Neural progenitor cell (in vitro differentiated cells): ENCODE measurements around the gene EMC6. TPM values are rescaled to one million over a fixed set of nuclear protein-coding genes. Genes with fewer than 3 reads are reported as not detected.

Source experiments
- DNase-seq: peaks from one replicate; pipeline ENCODE4 v3.0.0-alpha.2; 2016; ENCODE audit warnings: low spot score
- H2AFZ ChIP-seq: fragments of 200-600 bp; sonication (generic); replicated peaks from 2 replicates; pipeline ENCODE4 v1.6.1; 2016; ENCODE audit warnings: antibody characterized with exemption
- H3F3A ChIP-seq: fragments of 200-600 bp; sonication (generic); 2 replicates; pipeline ENCODE4 v1.6.1; 2016; ENCODE audit warnings: antibody characterized with exemption, low read depth
- H3K27ac ChIP-seq: fragments of 200-600 bp; sonication (generic); 2 replicates; pipeline ENCODE4 v1.5.1; 2016; ENCODE audit warnings: mild to moderate bottlenecking
- H3K27me3 ChIP-seq: fragments of 200-600 bp; sonication (generic); 2 replicates; pipeline ENCODE4 v1.6.1; 2016; ENCODE audit warnings: mild to moderate bottlenecking, moderate library complexity
- H3K36me3 ChIP-seq: fragments of 200-600 bp; sonication (generic); 2 replicates; pipeline ENCODE4 v1.5.1; 2016
- H3K4me1 ChIP-seq: fragments of 200-600 bp; sonication (generic); 2 replicates; pipeline ENCODE4 v1.6.1; 2016; ENCODE audit warnings: mixed run types
- H3K4me2 ChIP-seq: fragments of 200-600 bp; sonication (generic); 2 replicates; pipeline ENCODE4 v1.6.1; 2016
- H3K4me3 ChIP-seq: fragments of 200-600 bp; sonication (generic); 2 replicates; pipeline ENCODE4 v1.5.1; 2016
- H3K79me2 ChIP-seq: fragments of 200-600 bp; sonication (generic); 2 replicates; pipeline ENCODE4 v1.6.1; 2016; ENCODE audit warnings: low read depth
- H3K9ac ChIP-seq: fragments of 200-600 bp; sonication (generic); 2 replicates; pipeline ENCODE4 v1.6.1; 2016
- H3K9me3 ChIP-seq: fragments of 200-600 bp; sonication (generic); 2 replicates; pipeline ENCODE4 v1.5.1; 2016; ENCODE audit warnings: low read depth
- H4K20me1 ChIP-seq: fragments of 200-600 bp; sonication (generic); 2 replicates; pipeline ENCODE4 v1.6.1; 2016; ENCODE audit warnings: low read depth
- H3K27ac Mint-ChIP-seq: 3 replicates; pipeline ENCODE4 v1.8.0; 2021; ENCODE audit warnings: mixed read lengths
- H3K27me3 Mint-ChIP-seq: 2 replicates; pipeline ENCODE4 v1.8.0; 2022; ENCODE audit warnings: low read depth, mild to moderate bottlenecking, inconsistent platforms, moderate library complexity, mixed read lengths; ENCODE audit not compliant: insufficient read depth
- H3K36me3 Mint-ChIP-seq: 3 replicates; pipeline ENCODE4 v1.8.0; 2021; ENCODE audit warnings: mixed read lengths
- H3K4me1 Mint-ChIP-seq: 3 replicates; pipeline ENCODE4 v1.8.0; 2021; ENCODE audit warnings: mixed read lengths
- H3K4me3 Mint-ChIP-seq: 3 replicates; pipeline ENCODE4 v1.8.0; 2021; ENCODE audit warnings: mild to moderate bottlenecking, moderate library complexity, mixed read lengths
- H3K9me3 Mint-ChIP-seq: 3 replicates; pipeline ENCODE4 v1.8.0; 2020; ENCODE audit warnings: mixed read lengths
- EZH2 ChIP-seq: fragments of 200-600 bp; sonication (generic); IDR thresholded peaks from 2 replicates; pipeline ENCODE4 v1.6.1; 2017; ENCODE audit warnings: antibody characterized with exemption, mild to moderate bottlenecking, moderate library complexity
- EZH2phosphoT487 ChIP-seq: fragments of 200-600 bp; sonication (generic); IDR thresholded peaks from 2 replicates; pipeline ENCODE4 v1.6.1; 2017; ENCODE audit warnings: antibody characterized with exemption
- total RNA-seq: library from RNA; depleted of rRNA; stranded (reverse); fragments of >200 nt; gene quantifications from 2 replicates; pipeline ENCODE4 v1.2.3, GENCODE V29; 2015; ENCODE audit warnings: low replicate concordance
- TF ChIP-seq, protein P1 (sequence below): fragments of 200-600 bp; sonication (generic); IDR thresholded peaks from 2 replicates; pipeline ENCODE4 v1.5.1; 2017; ENCODE audit warnings: antibody characterized with exemption, mild to moderate bottlenecking

Gene EMC6
- total RNA-seq, 1 donor from 2014 or later: 20.0 TPM

DNA sequence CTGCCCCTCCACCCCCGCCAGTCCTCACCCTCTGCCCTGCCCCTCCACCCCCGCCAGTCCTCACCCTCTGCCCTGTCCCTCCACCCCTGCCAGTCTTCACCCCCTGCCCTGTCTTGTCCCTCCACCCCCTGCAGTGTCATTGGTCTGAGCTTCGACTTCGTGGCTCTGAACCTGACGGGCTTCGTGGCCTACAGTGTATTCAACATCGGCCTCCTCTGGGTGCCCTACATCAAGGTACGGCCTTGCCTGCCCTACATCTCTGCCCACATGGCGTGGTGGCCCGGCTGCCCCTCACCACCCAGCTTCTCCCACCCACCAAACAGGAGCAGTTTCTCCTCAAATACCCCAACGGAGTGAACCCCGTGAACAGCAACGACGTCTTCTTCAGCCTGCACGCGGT, 12.3 kb upstream of the EMC6 start:
- Mint-ChIP-seq H3K36me3 (peaks cover 3% of the 10 kb centered on the region), H3K4me1 (peaks cover 3% of the 10 kb centered on the region), H3K9me3 (no peaks in the 10 kb centered on the region), H3K4me3 (no peak overlapping the region), H3K27me3 (peaks cover 7% of the 10 kb centered on the region), H3K27ac (no peak overlapping the region)
- no peak overlapping the region for H2AFZ ChIP-seq
- H3K4me2 ChIP-seq: no peak overlapping the region
- no peak overlapping the region for H3K9ac ChIP-seq
- no peaks in the 10 kb centered on the region for H3K36me3 ChIP-seq
- no peak for DNase-seq
- no peaks in the 10 kb centered on the region for H3F3A ChIP-seq
- no peaks in the 10 kb centered on the region for H4K20me1 ChIP-seq
- no peaks in the 10 kb centered on the region for H3K27me3 ChIP-seq
- H3K27ac ChIP-seq: no peak overlapping the region
- no peaks in the 10 kb centered on the region for H3K79me2 ChIP-seq
- no peaks in the 10 kb centered on the region for H3K9me3 ChIP-seq
- H3K4me3 ChIP-seq: no peak overlapping the region
- no peaks in the 10 kb centered on the region for H3K4me1 ChIP-seq
- no peak for TF ChIP-seq EZH2phosphoT487
- no peak for TF ChIP-seq EZH2
- TF ChIP-seq, protein P1, sequence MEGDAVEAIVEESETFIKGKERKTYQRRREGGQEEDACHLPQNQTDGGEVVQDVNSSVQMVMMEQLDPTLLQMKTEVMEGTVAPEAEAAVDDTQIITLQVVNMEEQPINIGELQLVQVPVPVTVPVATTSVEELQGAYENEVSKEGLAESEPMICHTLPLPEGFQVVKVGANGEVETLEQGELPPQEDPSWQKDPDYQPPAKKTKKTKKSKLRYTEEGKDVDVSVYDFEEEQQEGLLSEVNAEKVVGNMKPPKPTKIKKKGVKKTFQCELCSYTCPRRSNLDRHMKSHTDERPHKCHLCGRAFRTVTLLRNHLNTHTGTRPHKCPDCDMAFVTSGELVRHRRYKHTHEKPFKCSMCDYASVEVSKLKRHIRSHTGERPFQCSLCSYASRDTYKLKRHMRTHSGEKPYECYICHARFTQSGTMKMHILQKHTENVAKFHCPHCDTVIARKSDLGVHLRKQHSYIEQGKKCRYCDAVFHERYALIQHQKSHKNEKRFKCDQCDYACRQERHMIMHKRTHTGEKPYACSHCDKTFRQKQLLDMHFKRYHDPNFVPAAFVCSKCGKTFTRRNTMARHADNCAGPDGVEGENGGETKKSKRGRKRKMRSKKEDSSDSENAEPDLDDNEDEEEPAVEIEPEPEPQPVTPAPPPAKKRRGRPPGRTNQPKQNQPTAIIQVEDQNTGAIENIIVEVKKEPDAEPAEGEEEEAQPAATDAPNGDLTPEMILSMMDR: no peak

DNA sequence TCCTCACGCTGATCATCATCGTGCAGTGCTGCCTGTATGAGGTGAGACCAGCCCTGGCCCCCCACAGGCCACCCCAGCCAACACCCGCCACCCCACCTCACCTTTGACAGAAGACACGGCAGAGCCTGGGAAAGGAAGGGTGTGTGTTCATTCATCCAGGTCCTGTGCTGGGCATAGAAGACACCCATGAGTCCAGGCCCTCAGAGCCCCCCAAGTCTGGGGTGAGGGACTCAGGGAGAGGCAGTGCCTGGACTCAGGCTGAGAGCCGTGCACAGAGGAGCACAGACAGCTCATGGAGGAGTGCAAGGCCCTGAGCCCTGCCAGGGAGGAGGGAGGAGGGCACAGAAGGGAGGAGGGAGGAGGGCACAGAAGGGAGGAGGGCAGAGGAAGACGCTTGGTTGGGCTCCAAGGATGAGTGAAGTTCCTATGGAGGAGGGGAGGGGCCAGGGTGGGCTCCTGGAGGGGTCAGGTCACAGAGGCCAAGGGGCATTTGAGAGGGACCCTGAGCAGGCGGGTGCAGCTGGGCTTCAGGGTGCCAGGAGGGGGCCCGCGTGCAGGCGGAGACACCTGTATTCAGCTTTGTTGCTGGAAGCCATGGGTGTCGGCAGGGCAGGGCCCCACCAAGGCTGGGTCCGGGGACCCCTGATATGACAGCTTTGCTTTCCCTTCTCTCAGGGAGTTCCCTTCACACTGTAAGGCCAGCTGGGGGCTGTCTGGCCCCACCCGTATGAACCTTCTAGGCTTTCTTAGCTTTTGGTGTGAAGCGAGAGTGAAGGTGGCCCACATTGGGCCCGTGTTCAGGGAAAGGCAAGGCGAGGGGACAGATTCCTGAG, 11.6 kb upstream of the EMC6 start:
- Histone ChIP-seq H3K27ac (no peak overlapping the region), H3K36me3 (no peaks in the 10 kb centered on the region), H2AFZ (no peak overlapping the region), H3K4me2 (no peak overlapping the region), H4K20me1 (no peaks in the 10 kb centered on the region), H3K9me3 (no peaks in the 10 kb centered on the region), H3F3A (no peaks in the 10 kb centered on the region), H3K4me1 (no peaks in the 10 kb centered on the region), H3K79me2 (no peaks in the 10 kb centered on the region), H3K9ac (no peak overlapping the region), H3K27me3 (no peaks in the 10 kb centered on the region), H3K4me3 (no peak overlapping the region)
- Mint-ChIP-seq H3K27me3 (peaks cover 10% of the 10 kb centered on the region), H3K27ac (no peak overlapping the region), H3K4me1 (peaks cover 3% of the 10 kb centered on the region), H3K4me3 (no peak overlapping the region), H3K36me3 (peaks cover 3% of the 10 kb centered on the region), H3K9me3 (no peaks in the 10 kb centered on the region)
- DNase-seq: no peak
- TF ChIP-seq EZH2: no peak
- TF ChIP-seq, protein P1: no peak
- TF ChIP-seq EZH2phosphoT487: no peak

DNA sequence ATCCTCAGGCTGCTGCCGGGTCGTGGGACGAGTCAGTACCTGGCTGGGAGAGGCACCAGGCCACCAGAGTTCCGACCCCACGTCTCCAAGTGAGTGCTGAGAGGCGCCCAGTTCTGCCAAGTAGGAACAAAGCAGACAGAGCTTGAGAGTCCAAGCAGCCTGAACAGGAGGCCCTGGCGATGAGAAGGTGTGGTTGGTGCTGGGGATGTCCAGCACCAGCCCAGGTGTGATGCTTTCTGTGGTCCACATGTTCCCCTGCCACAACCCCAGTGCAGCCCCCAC, 11.1 kb upstream of the EMC6 start:
- H3K27ac ChIP-seq: no peak overlapping the region
- TF ChIP-seq EZH2phosphoT487 (no peak), EZH2 (no peak)
- TF ChIP-seq, protein P1: no peak
- no peaks in the 10 kb centered on the region for H3K79me2 ChIP-seq
- Mint-ChIP-seq H3K27ac (no peak overlapping the region), H3K27me3 (peaks cover 12% of the 10 kb centered on the region), H3K4me3 (no peak overlapping the region), H3K9me3 (no peaks in the 10 kb centered on the region), H3K36me3 (peaks cover 3% of the 10 kb centered on the region), H3K4me1 (peaks cover 5% of the 10 kb centered on the region)
- H3K4me3 ChIP-seq: no peak overlapping the region
- no peaks in the 10 kb centered on the region for H3F3A ChIP-seq
- no peak for DNase-seq
- no peaks in the 10 kb centered on the region for H3K36me3 ChIP-seq
- no peaks in the 10 kb centered on the region for H4K20me1 ChIP-seq
- H3K27me3 ChIP-seq: no peaks in the 10 kb centered on the region
- no peaks in the 10 kb centered on the region for H3K4me1 ChIP-seq
- no peak overlapping the region for H3K4me2 ChIP-seq
- H2AFZ ChIP-seq: no peak overlapping the region
- no peaks in the 10 kb centered on the region for H3K9me3 ChIP-seq
- H3K9ac ChIP-seq: no peak overlapping the region
